ENCODE data around the gene RALGAPA2. TPM values are rescaled to one million over a fixed set of nuclear protein-coding genes. Genes with fewer than 3 reads are reported as not detected.

RALGAPA2 gene
- total RNA-seq, 1 donor, result 5.6 TPM

- no peak for DNase-seq (ENCODE audit: low read depth)
- no peak overlapping the region for H3K4me3 ChIP-seq (ENCODE audit: low read depth, low read length)
- TF ChIP-seq, protein P1, sequence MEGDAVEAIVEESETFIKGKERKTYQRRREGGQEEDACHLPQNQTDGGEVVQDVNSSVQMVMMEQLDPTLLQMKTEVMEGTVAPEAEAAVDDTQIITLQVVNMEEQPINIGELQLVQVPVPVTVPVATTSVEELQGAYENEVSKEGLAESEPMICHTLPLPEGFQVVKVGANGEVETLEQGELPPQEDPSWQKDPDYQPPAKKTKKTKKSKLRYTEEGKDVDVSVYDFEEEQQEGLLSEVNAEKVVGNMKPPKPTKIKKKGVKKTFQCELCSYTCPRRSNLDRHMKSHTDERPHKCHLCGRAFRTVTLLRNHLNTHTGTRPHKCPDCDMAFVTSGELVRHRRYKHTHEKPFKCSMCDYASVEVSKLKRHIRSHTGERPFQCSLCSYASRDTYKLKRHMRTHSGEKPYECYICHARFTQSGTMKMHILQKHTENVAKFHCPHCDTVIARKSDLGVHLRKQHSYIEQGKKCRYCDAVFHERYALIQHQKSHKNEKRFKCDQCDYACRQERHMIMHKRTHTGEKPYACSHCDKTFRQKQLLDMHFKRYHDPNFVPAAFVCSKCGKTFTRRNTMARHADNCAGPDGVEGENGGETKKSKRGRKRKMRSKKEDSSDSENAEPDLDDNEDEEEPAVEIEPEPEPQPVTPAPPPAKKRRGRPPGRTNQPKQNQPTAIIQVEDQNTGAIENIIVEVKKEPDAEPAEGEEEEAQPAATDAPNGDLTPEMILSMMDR (IDR thresholded peaks at IDR 0.05; ENCODE audit: insufficient read depth, low read depth, low read length), result no peak
Measured at GRCh38 chr20:20691477-20692235, 20.8 kb downstream of the RALGAPA2 start.

DNA sequence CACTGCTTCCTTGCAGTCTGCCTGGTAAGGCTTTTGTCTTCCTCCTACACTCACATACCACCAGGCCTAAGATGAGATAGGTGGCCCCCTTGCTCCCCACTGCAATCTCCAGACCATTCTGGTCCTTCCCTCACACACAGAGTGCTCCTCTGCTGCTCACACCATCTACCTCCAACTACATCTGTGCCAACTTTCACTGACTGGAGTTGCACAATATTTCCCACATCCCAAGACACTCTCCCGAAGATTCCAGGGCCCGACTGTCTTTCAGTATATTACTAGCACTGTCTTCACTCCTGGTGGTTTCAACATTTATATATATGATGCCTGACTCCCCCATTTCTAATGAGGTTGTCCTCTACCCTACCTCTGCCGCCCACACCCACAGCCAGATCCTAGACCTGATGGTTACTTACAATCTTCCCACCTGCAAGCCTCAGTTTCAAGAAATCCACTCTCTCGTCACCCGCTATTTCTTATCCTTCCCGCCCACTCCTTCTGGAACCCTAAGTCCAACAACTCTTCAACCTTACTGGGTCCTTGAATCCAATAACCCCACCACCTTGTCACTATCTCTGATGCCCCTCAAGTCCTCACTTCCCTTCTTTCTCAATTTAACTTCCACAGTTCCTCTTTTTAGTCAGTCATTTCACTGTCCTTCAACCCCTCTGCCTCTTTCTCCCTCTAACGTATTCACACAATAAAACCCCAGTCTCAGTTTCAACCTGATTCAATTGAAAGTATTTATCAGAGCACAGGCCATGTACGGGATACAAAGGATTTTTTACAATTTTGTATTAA is 21.6 kb downstream of the RALGAPA2 start:
- no peak for DNase-seq (ENCODE audit: low read depth)
- TF ChIP-seq, protein P1 (IDR thresholded peaks at IDR 0.05; ENCODE audit: insufficient read depth, low read depth, low read length), result no peak
- no peak overlapping the region for H3K4me3 ChIP-seq (ENCODE audit: low read depth, low read length)

GRCh38 chr20:20687319-20687718 is 25.1 kb downstream of the RALGAPA2 start:
- DNase-seq (ENCODE audit: low read depth), result no peak
- H3K4me3 ChIP-seq (ENCODE audit: low read depth, low read length), result no peak overlapping the region
- TF ChIP-seq, protein P1 (IDR thresholded peaks at IDR 0.05; ENCODE audit: insufficient read depth, low read depth, low read length), result no peak

DNA sequence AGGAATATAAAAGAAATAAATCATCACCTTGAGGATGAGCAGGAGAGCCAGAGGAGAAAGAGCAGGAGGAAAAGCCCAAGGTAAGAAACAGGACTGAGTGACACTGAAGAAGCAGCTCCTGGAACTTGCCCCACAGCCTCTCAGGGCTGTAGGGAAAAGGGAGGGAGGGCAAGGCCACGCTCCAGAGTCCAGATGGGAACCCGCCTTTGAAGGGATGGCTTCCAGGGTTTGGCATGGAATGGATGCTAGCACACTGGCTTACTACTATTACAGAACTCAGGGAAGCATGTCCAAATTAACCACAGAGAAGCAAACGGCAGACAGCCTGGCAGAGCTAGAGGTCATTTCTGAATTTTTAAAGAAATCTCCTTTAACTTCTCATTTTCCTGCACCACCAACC is 26.8 kb downstream of the RALGAPA2 start:
- DNase-seq (ENCODE audit: low read depth), result no peak
- TF ChIP-seq, protein P1 (IDR thresholded peaks at IDR 0.05; ENCODE audit: insufficient read depth, low read depth, low read length), result no peak

GRCh38 chr20:20683481-20684321 is 28.7 kb downstream of the RALGAPA2 start:
- TF ChIP-seq, protein P1 (IDR thresholded peaks at IDR 0.05; ENCODE audit: insufficient read depth, low read depth, low read length), result no peak
- H3K4me3 ChIP-seq (ENCODE audit: low read depth, low read length), result no peak overlapping the region
- no peak for DNase-seq (ENCODE audit: low read depth)

More for the DNA sequence above, 26.8 kb downstream of the RALGAPA2 start:
- no peak overlapping the region for H3K4me3 ChIP-seq (ENCODE audit: low read depth, low read length)

GRCh38 chr20:20683020-20683419 is 29.4 kb downstream of the RALGAPA2 start:
- H3K4me3 ChIP-seq (ENCODE audit: low read depth, low read length), result no peak overlapping the region
- no peak for DNase-seq (ENCODE audit: low read depth)
- TF ChIP-seq, protein P1 (IDR thresholded peaks at IDR 0.05; ENCODE audit: insufficient read depth, low read depth, low read length), result no peak
